H1 (cell line): ENCODE results near the gene PRKACA. TPM values are rescaled to one million over a fixed set of nuclear protein-coding genes. Genes with fewer than 3 reads are reported as not detected.
A peak's percentile ranks its signal among the peaks of the same experiment; 100 is the strongest.

Experiments used
- CTCF ChIA-PET: fragments of 300-600 bp; sonication (Branson Sonifier 250); formaldehyde crosslinking; loops from one replicate; lab custom pipeline; 2021; ENCODE audit not compliant: partially characterized antibody; lab: Charles Lee
- POLR2A ChIA-PET: fragments of 300-600 bp; sonication (Branson Sonifier 250); formaldehyde crosslinking; loops from one replicate; lab custom pipeline; 2021; ENCODE audit warnings: inconsistent platforms; ENCODE audit not compliant: partially characterized antibody; lab: Charles Lee
- DNase-seq, 2 experiments: peaks; one replicate each; pipeline versions ENCODE4 v3.0.0 to v3.0.0-alpha.2; 2010 to 2022; ENCODE audit warnings: low spot score in 2 of 2, low read depth in 1 of 2, mixed read lengths in 1 of 2
- FAIRE-seq: peaks from 2 replicates; lab custom pipeline; 2011; peaks lifted over from hg19 to GRCh38; lab: Jason Lieb, UNC
- H2AFZ ChIP-seq: 2 replicates; pipeline ENCODE4 v1.8.1; 2012; ENCODE audit warnings: low read length, inconsistent platforms
- H2AK5ac ChIP-seq: 2 replicates; pipeline ENCODE4 v1.6.1; 2013; ENCODE audit warnings: low read depth, low read length
- H2BK120ac ChIP-seq: replicated peaks from 2 replicates; pipeline ENCODE3; 2013; ENCODE audit warnings: low read depth, low read length, inconsistent platforms
- H2BK12ac ChIP-seq: 2 replicates; pipeline ENCODE4 v1.6.1; 2013; ENCODE audit warnings: low read depth, low read length
- H2BK15ac ChIP-seq: 2 replicates; pipeline ENCODE4 v1.6.1; 2013; ENCODE audit warnings: low read length
- H2BK20ac ChIP-seq: 2 replicates; pipeline ENCODE4 v1.6.1; 2013; ENCODE audit warnings: low read length
- H2BK5ac ChIP-seq: 2 replicates; pipeline ENCODE4 v1.6.1; 2013; ENCODE audit warnings: low read depth, low read length
- H3K14ac ChIP-seq: 2 replicates; pipeline ENCODE4 v1.6.1; 2013; ENCODE audit warnings: inconsistent platforms; ENCODE audit not compliant: insufficient read length
- H3K18ac ChIP-seq: 2 replicates; pipeline ENCODE4 v1.6.1; 2013; ENCODE audit warnings: low read length; ENCODE audit errors: extremely low read depth
- H3K23ac ChIP-seq: 2 replicates; pipeline ENCODE4 v1.6.1; 2013; ENCODE audit warnings: inconsistent platforms; ENCODE audit not compliant: insufficient read length
- H3K23me2 ChIP-seq: 2 replicates; pipeline ENCODE4 v1.6.1; 2013; ENCODE audit warnings: low read depth, low read length
- H3K27ac ChIP-seq: 2 replicates; pipeline ENCODE4 v1.6.1; 2011; ENCODE audit warnings: low read depth, low read length, inconsistent platforms
- H3K27me3 ChIP-seq, 4 experiments: replicated peaks in 1 of 4; 1 replicate in 1 of 4; 2 replicates in 3 of 4; pipeline versions ENCODE4 v1.6.1 to v1.8.1; 2011 to 2013; ENCODE audit warnings: low read length in 3 of 4, mild to moderate bottlenecking in 3 of 4, inconsistent platforms in 2 of 4, mixed read lengths in 2 of 4, moderate library complexity in 1 of 4; ENCODE audit not compliant: control insufficient read depth in 3 of 4, insufficient read depth in 3 of 4; ENCODE audit errors: extremely low read depth in 1 of 4
- H3K36me3 ChIP-seq, 4 experiments: 2 replicates each; pipeline versions ENCODE4 v1.6.1 to v1.8.1; 2011 to 2013; ENCODE audit warnings: mild to moderate bottlenecking in 4 of 4, low read length in 3 of 4, moderate library complexity in 2 of 4, control low read depth in 1 of 4, inconsistent platforms in 1 of 4; ENCODE audit not compliant: insufficient read depth in 4 of 4, control insufficient read depth in 2 of 4
- H3K4ac ChIP-seq: replicated peaks from 2 replicates; pipeline ENCODE3; 2013; ENCODE audit warnings: low read length, low read depth, mixed read lengths, inconsistent platforms; ENCODE audit not compliant: insufficient read length
- H3K4me1 ChIP-seq, 4 experiments: replicated peaks in 1 of 4; 1 replicate in 1 of 4; 2 replicates in 3 of 4; pipeline versions ENCODE4 v1.6.1 to v1.8.1; 2011 to 2013; ENCODE audit warnings: low read length in 3 of 4, inconsistent platforms in 2 of 4, mixed read lengths in 1 of 4; ENCODE audit not compliant: insufficient read depth in 4 of 4, control insufficient read depth in 3 of 4
- H3K4me2 ChIP-seq, 2 experiments: 2 replicates each; pipeline versions ENCODE4 v1.6.1 to v1.8.1; 2011 to 2013; ENCODE audit warnings: low read depth in 2 of 2, low read length in 2 of 2, control low read depth in 1 of 2, inconsistent platforms in 1 of 2, mild to moderate bottlenecking in 1 of 2; ENCODE audit not compliant: insufficient read depth in 1 of 2
- H3K4me3 ChIP-seq, 4 experiments: fragments of 200-600, 300-600 bp in 1 of 4; sonication (generic), shearing (Covaris generic), sonication (Bioruptor Twin) in 1 of 4; 2 replicates each; pipeline versions ENCODE4 v1.5.1 to v1.8.1; 2011 to 2016; ENCODE audit warnings: low read length in 4 of 4, low read depth in 3 of 4, control low read depth in 2 of 4, inconsistent platforms in 2 of 4, mild to moderate bottlenecking in 2 of 4, mixed read lengths in 1 of 4, moderate library complexity in 1 of 4; ENCODE audit not compliant: insufficient read depth in 2 of 4; ENCODE audit errors: extremely low read depth in 1 of 4
- H3K56ac ChIP-seq: replicated peaks from 2 replicates; pipeline ENCODE3; 2013; ENCODE audit warnings: low read depth, mild to moderate bottlenecking, mixed read lengths, low read length, inconsistent platforms; ENCODE audit not compliant: insufficient read length
- H3K79me1 ChIP-seq: 2 replicates; pipeline ENCODE4 v1.6.1; 2013; ENCODE audit warnings: low read depth, low read length, control low read depth
- H3K79me2 ChIP-seq, 2 experiments: 2 replicates each; pipeline versions ENCODE4 v1.6.1 to v1.8.1; 2012 to 2013; ENCODE audit warnings: low read length in 2 of 2, mild to moderate bottlenecking in 2 of 2, inconsistent platforms in 1 of 2; ENCODE audit not compliant: insufficient read depth in 2 of 2, control insufficient read depth in 1 of 2
- H3K9ac ChIP-seq, 4 experiments: replicated peaks in 1 of 4; 1 replicate in 1 of 4; 2 replicates in 3 of 4; pipeline versions ENCODE4 v1.6.1 to v1.8.1; 2011 to 2013; ENCODE audit warnings: low read depth in 3 of 4, low read length in 3 of 4, control low read depth in 2 of 4, mild to moderate bottlenecking in 2 of 4, moderate library complexity in 2 of 4, inconsistent platforms in 1 of 4; ENCODE audit errors: extremely low read depth in 1 of 4
- H3K9me3 ChIP-seq, 2 experiments: 2 replicates each; pipeline versions ENCODE4 v1.6.1 to v1.8.1; 2012 to 2013; ENCODE audit warnings: mild to moderate bottlenecking in 2 of 2, moderate library complexity in 2 of 2, control low read depth in 1 of 2, inconsistent platforms in 1 of 2, low read depth in 1 of 2, low read length in 1 of 2, mixed read lengths in 1 of 2; ENCODE audit not compliant: insufficient read depth in 2 of 2
- H4K20me1 ChIP-seq, 2 experiments: replicated peaks in 1 of 2; 2 replicates each; pipeline versions ENCODE3 to v1.8.1; 2011 to 2013; ENCODE audit warnings: inconsistent platforms in 2 of 2, low read length in 2 of 2, mild to moderate bottlenecking in 1 of 2; ENCODE audit not compliant: insufficient read depth in 2 of 2, control insufficient read depth in 1 of 2
- H4K5ac ChIP-seq: 2 replicates; pipeline ENCODE4 v1.6.1; 2013; ENCODE audit warnings: low read length, low read depth, mixed read lengths, inconsistent platforms; ENCODE audit not compliant: insufficient read length
- H4K8ac ChIP-seq: 2 replicates; pipeline ENCODE4 v1.8.0; 2013; ENCODE audit warnings: mild to moderate bottlenecking, moderate library complexity, low read length, inconsistent platforms; ENCODE audit not compliant: insufficient read depth; ENCODE audit errors: extremely low read depth
- H4K91ac ChIP-seq: replicated peaks from 2 replicates; pipeline ENCODE3; 2013; ENCODE audit warnings: low read length, mixed read lengths, inconsistent platforms; ENCODE audit not compliant: insufficient read length
- KDM4A ChIP-seq: IDR thresholded peaks from one replicate; pipeline ENCODE4 v1.7.1; 2012; ENCODE audit warnings: low read depth, mild to moderate bottlenecking, moderate library complexity, low read length, inconsistent platforms; ENCODE audit not compliant: severe bottlenecking
- MAFK ChIP-seq: IDR thresholded peaks from 2 replicates; pipeline ENCODE4 v1.6.1; 2012; ENCODE audit warnings: low read depth, mild to moderate bottlenecking, improper control_type of control experiment, low read length
- MAX ChIP-seq: IDR thresholded peaks from 2 replicates; pipeline ENCODE4 v1.6.1; 2012; ENCODE audit warnings: inconsistent platforms
- RAD21 ChIP-seq, 2 experiments: IDR thresholded peaks in 1 of 2; conservative IDR thresholded peaks in 1 of 2; 2 replicates each; pipeline ENCODE4 v1.6.1; 2011; ENCODE audit warnings: low read depth in 2 of 2, low read length in 2 of 2, improper control_type of control experiment in 1 of 2, inconsistent platforms in 1 of 2, mild to moderate bottlenecking in 1 of 2, moderate library complexity in 1 of 2
- SP1 ChIP-seq: IDR thresholded peaks from 2 replicates; pipeline ENCODE4 v1.6.1; 2011; ENCODE audit warnings: low read depth, low read length
- TAF7 ChIP-seq: optimal IDR thresholded peaks from 2 replicates; pipeline ENCODE3; 2011; ENCODE audit warnings: low read depth, mild to moderate bottlenecking, inconsistent platforms, low read length, moderate library complexity, borderline replicate concordance
- TCF12 ChIP-seq: IDR thresholded peaks from 2 replicates; pipeline ENCODE4 v1.6.1; 2011; ENCODE audit warnings: low read depth, mild to moderate bottlenecking, low read length
- USF2 ChIP-seq: IDR thresholded peaks from 2 replicates; pipeline ENCODE4 v1.6.1; 2011; ENCODE audit warnings: low read length, improper control_type of control experiment
- YY1 ChIP-seq: IDR thresholded peaks from 2 replicates; pipeline ENCODE4 v1.6.1; 2011; ENCODE audit warnings: low read depth, mild to moderate bottlenecking, low read length
- WGBS, 2 experiments: shearing (Covaris generic) in 1 of 2; methylation state at CpG; one replicate each; pipeline versions ENCODE4 v1.1.6 to v1.1.7; 2013 to 2015; ENCODE audit warnings: low lambda C conversion rate in 2 of 2, mixed read lengths in 2 of 2, inconsistent platforms in 1 of 2, low coverage in 1 of 2, missing lambda C conversion rate in 1 of 2; ENCODE audit not compliant: insufficient replicate concordance in 2 of 2, insufficient coverage in 1 of 2, insufficient read length in 1 of 2; ENCODE audit errors: extremely low coverage in 1 of 2, missing lambda C conversion rate in 1 of 2; 5-methylcytosine and 5-hydroxymethylcytosine counted together
- polyA plus RNA-seq, 7 experiments: library from polyadenylated mRNA; depleted of rRNA in 3 of 7; stranded (reverse) in 5 of 7; unstranded in 2 of 7; fragments of >200 nt in 5 of 7; fragments of 200-250 nt in 2 of 7; gene quantifications; 1 replicate in 5 of 7; 2 replicates in 1 of 7; 4 replicates in 1 of 7; pipeline versions ENCODE4 v1.2.1 to v1.2.3, GENCODE V29; 2011 to 2013; ENCODE audit warnings: missing spikeins in 2 of 7, mixed read lengths in 2 of 7
- total RNA-seq: library from RNA; stranded (reverse); fragmentation: NEBNext Ultra II Directional; extraction: Animal tissue kit (Norgen Biotek cat#: 25700); gene quantifications from 2 replicates; pipeline ENCODE4 v1.2.1, GENCODE V29; 2021

The PRKACA gene
- total and polyA plus RNA-seq, 2 of the 8 experiments (the other 6 are each of a cell fraction or from before 2014, with no cell fraction given): 14.2 to 48.2 TPM

DNA sequence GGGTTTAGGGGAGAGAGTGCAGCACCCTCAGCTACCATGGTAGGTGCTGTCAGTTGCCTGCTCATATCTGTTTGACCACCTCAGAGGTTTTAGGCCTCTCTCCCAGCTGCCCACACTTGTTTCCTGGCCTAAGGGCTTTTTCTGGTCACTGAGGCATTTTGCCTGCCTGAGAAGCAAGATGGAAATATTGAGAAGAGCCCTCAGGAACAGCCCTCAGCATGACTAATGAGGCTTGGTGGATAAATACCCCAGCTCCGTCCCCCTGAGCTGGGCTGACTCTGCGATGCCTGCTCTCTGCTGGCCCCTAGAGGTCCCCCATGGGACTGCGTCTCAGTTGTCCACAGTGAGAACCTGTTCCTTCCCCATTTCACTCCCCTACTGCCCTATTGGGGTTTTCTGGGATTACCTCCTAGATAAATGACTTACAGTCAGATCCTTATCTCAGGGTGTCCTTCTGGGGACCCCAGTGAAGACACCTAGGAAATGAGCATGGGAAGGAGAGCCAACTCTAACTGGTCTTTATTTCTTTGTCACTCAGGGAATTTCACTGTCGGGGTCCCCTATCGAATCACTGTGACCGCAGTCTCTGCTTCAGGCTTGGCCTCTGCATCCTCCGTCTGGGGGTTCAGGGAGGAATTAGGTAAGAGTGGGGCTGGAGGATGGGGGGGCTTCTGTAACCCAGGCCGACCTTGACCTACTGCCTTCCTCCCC, 69.0 kb downstream of the PRKACA start:
- Histone ChIP-seq H2AK5ac (no peak overlapping the region), H3K23me2 (no peaks in the 10 kb centered on the region; the same call in 1 of the 2 replicates), H4K20me1 (no peaks in the 10 kb centered on the region), H4K8ac (no peak overlapping the region; the same call in 1 of the 2 replicates), H2AFZ (no peak overlapping the region), H2BK120ac (no peak overlapping the region), H3K4me3 (no peak overlapping the region), H3K9ac (no peak overlapping the region), H3K4ac (no peak overlapping the region), H4K5ac (no peak overlapping the region), H3K56ac (no peak overlapping the region), H3K9me3 (no peaks in the 10 kb centered on the region; a peak in 1 of 4 replicates), H2BK15ac (no peak overlapping the region), H3K79me1 (no peaks in the 10 kb centered on the region), H3K23ac (no peak overlapping the region), H2BK5ac (no peak overlapping the region), H3K79me2 (no peaks in the 10 kb centered on the region), H3K14ac (no peak overlapping the region), H3K27ac (no peak overlapping the region), H3K27me3 (no peaks in the 10 kb centered on the region), H4K91ac (no peak overlapping the region), H2BK12ac (no peak overlapping the region), H3K4me1 (no peaks in the 10 kb centered on the region; a peak in 1 of 7 replicates), H3K36me3 (no peaks in the 10 kb centered on the region), H2BK20ac (no peak overlapping the region), H3K18ac (no peak overlapping the region), H3K4me2 (no peak overlapping the region)
- ChIA-PET POLR2A (interaction anchor here (1.0 to 1.2 kb wide), 4 partner anchors 8 to 111 kb away, joined by 3 to 5 read pairs (median 3); no protein-coding TSS in a partner anchor), CTCF (interaction anchor here (0.6 to 9.9 kb wide), 35 partner anchors 8 to 954 kb away, joined by 3 to 77 read pairs (median 5); partner anchors contain the start of genes DCAF15, IL27RA, MISP3 and PALM3)
- 67% methylated on average over 8 of the region's 8 CpGs; no CpG with 5 or more reads in 1 of the 2 experiments for WGBS, 2 experiments
- DNase-seq: peak; percentile 56 to 97
- FAIRE-seq: peak; percentile 72
- TF ChIP-seq TAF7 (no peak), RAD21 (IDR thresholded peaks at IDR 0.05 in 1 of 2, conservative IDR thresholded peaks at IDR 0.05 in 1 of 2; ENCODE audit: low read depth in 2 of 2, low read length in 2 of 2) (peak; percentile 66 to 75), YY1 (peak; percentile 39; the same call in 1 of the 2 replicates), KDM4A (no peak), MAFK (no peak), TCF12 (no peak), SP1 (no peak), MAX (no peak), USF2 (no peak)
